HG03108 (cell line): Measurements from ENCODE around the gene LEPR.
A peak's percentile ranks its signal among the peaks of the same experiment; 100 is the strongest.
"Not testable (repeated sequence)": the region's sequence is repeated elsewhere in the genome, so short reads cannot be mapped to it uniquely, and the experiment has no call there.

Experiments used
- ATAC-seq: cut with Tn5 transposase; IDR thresholded peaks from one replicate; pipeline ENCODE4 v1.9.1; 2021; ENCODE audit warnings: moderate library complexity; ENCODE audit not compliant: unreplicated experiment

The LEPR gene, protein sequence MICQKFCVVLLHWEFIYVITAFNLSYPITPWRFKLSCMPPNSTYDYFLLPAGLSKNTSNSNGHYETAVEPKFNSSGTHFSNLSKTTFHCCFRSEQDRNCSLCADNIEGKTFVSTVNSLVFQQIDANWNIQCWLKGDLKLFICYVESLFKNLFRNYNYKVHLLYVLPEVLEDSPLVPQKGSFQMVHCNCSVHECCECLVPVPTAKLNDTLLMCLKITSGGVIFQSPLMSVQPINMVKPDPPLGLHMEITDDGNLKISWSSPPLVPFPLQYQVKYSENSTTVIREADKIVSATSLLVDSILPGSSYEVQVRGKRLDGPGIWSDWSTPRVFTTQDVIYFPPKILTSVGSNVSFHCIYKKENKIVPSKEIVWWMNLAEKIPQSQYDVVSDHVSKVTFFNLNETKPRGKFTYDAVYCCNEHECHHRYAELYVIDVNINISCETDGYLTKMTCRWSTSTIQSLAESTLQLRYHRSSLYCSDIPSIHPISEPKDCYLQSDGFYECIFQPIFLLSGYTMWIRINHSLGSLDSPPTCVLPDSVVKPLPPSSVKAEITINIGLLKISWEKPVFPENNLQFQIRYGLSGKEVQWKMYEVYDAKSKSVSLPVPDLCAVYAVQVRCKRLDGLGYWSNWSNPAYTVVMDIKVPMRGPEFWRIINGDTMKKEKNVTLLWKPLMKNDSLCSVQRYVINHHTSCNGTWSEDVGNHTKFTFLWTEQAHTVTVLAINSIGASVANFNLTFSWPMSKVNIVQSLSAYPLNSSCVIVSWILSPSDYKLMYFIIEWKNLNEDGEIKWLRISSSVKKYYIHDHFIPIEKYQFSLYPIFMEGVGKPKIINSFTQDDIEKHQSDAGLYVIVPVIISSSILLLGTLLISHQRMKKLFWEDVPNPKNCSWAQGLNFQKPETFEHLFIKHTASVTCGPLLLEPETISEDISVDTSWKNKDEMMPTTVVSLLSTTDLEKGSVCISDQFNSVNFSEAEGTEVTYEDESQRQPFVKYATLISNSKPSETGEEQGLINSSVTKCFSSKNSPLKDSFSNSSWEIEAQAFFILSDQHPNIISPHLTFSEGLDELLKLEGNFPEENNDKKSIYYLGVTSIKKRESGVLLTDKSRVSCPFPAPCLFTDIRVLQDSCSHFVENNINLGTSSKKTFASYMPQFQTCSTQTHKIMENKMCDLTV

DNA sequence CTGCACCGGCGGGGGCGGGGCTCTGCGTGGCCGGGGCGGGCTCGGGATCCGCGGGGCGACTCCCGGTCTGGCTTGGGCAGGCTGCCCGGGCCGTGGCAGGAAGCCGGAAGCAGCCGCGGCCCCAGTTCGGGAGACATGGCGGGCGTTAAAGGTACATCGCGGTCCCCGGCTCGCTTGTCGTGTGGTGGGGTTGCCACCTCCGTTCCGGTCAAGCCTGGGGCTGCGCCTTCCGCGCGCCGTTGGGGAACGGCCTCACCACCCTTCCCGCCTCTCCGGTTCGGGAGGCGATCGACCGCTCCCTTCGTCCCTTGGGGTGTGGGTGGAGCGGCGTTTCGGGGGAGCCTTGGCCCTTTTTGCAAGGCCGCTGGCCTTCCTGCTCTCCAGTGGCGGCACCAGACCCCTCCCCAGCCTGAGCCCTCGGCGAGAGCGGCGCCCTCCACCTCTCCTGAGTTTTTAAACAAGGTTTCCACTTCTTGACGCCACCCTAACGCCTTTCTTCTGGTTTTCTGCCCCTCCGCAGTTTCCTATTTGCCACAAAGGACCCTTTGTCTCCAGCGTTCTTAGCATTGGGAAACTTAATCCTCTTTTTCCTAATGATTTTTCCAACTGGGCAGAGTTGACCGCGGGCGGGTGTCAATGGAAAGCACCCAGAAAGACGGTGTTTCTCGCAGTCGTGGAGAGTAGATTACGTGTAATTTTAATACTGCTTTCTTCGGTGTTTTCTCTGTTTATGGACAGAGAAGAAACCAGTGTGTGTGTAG is at the start of gene LEPR, which contains the start of gene LEPROT:
LEPR (plus strand) TSS at position 79 of the 761 bp plus-strand sequence. CDS start 144,898 bp downstream, outside the sequence.
LEPROT (plus strand) TSS at position 79 of the 761 bp plus-strand sequence; CDS start at position 136, 57 bp downstream.
- ATAC-seq, result peak; percentile 53

DNA sequence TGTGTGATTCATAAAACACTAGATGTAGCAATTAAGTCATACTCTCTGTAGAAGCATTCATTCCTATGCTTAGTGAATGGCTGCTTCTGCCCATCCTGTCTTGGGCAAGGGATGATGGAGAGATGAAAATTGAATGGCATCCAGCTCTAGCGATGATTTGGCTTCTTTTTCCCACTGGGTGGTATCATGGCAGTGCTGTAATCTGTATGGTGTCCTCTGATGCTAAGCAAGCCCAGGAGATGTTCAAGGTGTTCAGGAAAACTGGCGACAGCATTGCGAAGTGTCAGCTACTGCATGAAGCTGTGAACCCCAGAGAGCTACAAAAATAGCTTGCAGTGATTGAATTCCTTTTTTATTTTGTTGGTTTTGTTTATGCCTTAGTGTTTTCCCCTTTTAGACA is 48.9 kb upstream of the LEPR start:
- ATAC-seq, result no peak

DNA sequence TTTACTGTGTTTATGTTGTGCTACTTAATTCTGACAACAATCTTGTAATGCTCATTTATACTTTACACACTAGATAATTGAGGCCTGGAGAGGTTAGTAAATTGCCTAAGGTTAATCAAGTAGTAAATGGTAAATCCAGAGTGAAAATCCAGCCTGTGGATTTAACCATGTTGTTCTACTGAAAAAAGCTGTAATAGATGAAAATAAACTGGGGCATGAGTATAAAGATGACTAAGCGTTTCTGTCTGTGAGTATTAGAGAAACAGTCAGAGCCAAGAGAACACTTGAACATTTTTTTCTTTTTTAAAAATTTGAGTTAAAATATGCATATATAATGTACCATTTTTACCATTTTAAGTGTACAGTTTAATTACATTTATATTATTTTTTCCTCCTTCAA is 47.9 kb upstream of the LEPR start:
- ATAC-seq, result no peak

DNA sequence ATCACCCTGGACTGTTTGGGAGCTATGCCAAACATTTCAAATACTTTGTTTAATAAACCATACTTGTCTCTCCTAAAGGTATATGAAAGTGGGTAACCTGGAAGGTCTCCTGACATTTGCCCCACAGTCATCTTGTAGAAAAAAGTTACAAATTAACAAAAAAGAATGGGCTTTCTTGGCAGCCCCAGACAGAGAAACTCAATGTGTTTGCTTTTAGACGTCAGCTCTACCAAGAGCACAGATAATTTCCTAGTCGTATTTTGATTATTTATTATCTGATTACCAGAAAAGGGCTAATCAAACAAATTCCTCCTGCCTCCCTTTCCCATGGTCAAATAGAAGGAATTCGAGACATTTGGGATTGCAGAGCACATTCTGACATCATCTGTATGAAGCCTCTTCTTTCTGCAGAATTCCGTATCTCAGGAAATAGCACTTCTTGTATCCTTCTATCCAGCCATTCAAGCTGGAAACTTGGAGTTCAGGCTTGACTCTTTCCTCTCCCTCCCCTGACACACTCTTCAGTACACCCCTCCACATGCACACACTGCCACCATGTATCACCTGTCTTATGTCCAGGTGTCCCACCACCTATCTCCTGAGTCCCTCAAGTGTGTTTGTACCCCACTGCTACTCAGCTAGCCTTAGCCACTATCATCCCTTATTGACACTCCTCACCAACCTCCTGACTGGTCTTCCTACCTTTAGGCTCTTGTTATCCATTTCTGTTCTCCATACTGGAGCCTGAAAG is 42.8 kb upstream of the LEPR start:
- no peak for ATAC-seq

DNA sequence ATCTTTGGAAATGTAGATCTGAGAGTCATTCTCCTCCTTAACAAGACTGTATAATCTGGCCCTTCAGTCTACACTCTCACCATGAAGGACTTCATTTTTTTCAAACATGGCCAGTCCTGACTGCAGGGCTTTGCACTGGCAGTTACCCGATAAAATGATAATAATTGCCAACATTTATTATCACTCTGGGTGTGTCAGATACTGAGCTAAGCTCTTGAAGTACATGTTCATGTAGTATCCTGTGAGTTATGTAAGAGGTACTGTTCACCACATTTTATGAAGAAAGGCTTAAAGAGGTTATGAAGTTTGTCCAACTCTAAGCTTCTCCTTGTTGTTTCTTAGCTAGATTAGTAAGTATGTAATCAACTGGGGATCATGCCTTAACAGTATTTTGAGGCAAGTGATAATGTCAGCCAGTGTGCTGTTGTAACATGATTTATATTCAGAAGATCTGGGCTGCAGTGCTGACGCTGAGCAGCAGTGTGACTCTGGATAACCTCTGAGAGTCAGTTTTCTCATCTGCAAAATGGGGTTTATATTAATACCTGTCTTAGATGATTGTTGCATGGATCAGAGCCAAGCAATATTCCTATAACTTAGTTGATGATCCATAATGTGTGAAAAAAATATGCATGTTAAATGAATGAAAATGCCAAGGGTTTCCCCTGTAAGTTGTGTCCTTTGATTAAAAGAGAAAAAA is 42.1 kb upstream of the LEPR start:
- ATAC-seq, result no peak

DNA sequence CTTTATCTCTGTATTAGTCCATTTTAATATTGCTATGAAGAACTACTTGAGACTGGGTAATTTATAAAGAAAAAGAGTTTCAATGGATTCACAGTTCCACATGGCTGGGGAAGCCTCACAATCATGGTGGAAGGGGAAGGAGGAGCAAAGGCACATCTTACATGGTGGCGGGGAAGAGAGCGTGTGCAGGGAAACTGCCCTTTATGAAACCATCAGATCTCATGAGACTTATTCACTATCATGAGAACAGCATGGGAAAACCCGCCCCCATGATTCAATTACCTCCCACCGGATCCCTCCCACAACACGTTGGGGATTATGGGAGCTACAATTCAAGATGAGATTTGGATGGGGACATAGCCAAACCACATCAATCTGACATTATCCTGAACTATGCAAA is 36.0 kb upstream of the LEPR start:
- ATAC-seq, result not testable (repeated sequence)

DNA sequence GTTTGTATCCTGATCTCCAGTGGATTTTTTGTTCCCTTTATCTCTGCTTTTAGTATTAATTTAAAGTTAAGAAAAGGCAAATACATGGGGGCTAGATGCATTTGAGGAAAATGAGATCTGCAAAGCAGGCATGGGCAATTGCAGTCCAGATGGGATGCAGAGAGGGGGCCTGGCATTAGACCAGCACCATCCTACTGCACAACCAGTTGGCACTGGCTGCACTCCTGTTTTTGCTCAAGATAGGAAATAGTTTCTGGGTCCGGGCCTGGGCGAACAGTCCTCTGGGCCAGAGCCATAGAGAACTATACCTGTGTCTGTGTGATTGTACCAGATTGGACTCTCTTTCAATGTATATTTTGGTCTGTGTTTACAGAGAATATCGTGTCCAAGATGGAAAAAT is 34.0 kb upstream of the LEPR start:
- no peak for ATAC-seq

DNA sequence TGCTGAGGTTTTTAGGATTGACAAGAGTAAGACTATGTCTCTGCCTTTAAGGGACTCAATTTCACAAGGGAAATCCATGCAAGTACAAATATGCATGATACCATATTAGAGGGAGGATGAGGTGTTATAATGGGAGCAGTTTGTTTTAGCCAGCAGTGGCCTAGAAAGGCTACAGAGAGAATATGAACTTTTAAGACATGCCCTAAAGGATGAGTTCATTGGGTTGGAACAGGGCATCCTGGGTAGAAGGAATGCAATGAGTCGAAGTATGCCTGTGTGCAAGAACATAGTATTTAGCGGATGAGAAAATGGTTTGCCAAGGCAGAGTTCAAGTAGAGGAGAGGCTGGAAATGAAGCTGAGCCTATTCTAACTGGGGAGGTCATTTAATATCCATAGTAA is 32.6 kb upstream of the LEPR start:
- ATAC-seq, result no peak

DNA sequence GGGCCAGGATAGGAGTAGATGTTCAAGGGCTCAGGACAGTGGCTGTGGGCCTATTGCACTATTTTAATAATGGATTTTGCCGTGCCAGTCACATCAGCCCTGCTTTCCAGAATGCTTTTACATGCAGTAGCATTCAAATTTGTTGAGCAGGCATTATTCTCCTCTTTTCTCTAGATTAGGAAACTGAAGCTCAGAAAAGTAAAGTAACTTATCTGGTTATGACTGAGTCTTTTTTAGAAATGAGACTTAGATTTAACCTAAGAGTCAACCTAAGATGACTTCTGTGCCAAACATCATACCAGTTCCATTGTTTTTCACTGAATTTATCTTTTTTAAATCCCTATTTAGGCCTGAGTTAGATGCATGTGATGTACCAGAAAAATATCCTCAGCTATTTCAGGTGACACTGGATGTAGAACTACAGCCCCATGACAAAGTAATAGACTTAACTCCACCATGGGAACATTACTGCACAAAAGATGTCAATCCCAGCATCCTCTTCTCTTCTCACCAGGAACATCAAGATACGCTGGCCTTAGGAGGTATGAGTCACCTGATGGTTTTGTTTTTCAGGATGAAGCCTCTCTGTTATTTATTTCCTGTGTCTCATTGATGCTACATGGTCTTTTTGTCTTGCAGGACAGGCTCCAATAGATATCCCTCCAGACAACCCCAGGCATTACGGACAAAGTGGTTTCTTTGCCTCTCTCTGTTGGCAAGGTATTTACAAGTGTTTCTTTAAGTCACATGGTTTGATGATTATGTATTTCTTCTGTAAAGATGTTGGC is 31.4 kb upstream of the LEPR start:
- no peak for ATAC-seq

DNA sequence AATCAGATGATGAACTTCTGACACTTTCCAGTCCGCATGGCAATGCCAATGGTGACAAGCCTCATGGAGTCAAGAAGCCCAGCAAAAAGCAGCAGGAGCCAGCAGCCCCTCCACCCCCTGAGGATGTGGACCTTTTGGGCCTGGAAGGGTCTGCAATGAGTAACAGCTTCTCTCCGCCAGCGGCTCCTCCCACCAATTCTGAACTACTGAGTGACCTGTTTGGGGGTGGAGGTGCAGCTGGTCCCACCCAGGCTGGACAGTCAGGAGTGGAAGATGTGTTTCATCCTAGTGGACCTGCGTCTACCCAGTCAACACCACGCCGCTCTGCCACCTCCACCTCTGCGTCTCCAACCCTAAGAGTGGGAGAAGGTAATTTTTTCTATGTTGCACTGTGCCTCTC is 28.0 kb upstream of the LEPR start:
- ATAC-seq, result no peak

DNA sequence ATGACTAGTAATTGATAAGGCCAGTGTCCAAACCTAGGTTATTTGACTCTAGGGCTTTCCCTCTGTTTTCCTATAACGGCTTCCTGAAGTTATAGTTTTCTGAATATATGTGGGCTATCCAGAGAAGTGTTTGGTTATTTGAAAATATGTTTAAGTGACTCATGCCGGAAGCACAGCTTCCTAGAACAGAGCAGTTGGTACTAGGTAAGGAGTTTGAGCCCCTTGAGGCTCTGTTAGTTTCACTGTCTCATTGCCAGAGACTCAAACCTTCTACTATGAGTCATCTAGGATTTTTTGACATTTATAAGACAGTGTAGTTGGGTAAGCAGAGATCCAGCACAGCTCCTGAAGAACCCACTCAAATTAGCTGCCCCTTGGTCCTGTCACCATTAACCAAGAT is 27.1 kb upstream of the LEPR start:
- peak; percentile 97 for ATAC-seq

DNA sequence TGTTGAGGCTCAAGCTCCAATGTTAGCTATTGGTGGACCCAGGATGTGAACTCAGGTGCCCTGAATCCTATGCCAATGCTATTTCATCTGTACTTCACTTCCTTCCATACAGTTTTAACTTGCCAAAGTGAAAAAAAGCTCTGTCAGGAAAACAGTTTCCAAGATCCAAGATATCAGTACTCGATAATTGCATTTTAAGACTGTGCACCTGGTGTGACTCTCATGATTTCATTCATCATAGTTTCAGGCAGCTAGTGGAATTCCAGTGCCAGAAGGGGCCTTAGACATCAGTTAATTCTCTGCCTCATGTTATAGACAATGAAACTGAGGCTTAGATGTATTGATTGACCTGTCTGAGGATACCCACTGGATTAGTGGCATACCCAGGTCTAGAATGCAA is 26.5 kb upstream of the LEPR start:
- ATAC-seq, result no peak

DNA sequence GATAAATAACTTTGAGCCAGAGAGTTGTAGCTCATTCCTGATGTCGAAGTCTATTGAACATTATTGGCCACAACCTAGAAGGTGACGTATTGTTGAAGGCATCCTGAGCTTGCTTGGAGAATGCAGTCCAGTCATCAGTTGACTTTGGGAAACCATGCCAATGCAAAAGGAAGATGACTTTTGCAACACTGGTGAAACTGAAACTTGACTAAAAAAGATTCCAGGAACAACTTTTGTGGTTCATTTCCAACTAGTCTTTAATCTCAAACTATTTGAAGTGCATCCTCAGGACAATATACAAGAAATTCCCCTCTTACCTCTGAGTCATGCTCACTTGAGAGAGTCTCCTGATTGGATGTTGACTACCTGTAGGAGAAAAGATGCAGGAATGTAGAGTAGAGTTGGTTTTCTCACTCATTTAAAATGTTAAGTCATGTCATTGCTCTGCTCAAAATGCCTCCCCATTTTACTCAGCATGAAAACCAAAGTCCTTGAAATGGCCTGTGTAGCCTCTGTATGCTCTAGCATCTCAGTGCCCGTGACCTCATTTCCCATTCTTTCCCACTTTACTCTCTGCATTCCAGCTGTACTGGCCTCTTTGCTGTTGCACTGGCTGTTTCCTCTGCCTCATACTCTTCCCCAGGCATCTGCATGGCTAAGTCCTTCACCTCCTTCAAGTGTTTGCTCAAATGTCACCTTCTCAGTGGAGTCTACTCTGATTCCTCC is 24.4 kb upstream of the LEPR start:
- ATAC-seq, result no peak

DNA sequence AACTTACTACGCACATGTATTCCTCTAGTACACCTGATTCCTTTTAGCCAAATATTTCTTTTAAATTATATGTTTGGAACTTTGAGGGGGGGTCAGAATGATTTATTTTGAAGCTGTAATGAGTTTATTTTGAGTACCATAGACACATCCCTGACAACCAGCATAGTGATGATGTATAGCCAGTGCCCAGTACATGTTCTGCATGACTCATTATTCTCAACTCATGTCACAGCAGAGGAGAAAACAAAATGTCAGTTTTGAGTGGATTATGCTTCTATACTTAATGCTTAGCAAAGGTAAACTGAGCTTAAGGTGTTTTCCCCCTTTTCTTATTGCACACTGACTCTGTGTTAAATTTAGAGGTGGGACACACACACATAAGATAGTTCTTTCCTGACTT is 22.4 kb upstream of the LEPR start:
- no peak for ATAC-seq

DNA sequence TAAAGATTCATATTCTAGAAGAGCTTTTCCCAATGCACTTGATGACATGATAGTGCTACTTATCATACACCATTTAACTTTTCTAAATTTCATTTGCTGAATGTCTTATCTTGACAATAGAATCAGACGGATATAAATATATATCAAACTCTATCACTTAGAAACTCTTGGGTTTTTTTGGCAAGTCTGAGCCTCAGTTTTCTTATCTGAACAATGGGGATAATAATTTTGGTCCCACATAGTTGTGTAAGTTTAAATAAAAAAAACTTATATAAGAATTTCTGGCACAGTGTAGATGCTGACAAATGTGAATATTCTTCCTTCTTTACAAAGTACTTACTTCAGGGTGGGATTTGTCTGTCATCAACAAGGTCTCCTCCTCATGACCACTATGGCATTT is 21.5 kb upstream of the LEPR start:
- no peak for ATAC-seq

DNA sequence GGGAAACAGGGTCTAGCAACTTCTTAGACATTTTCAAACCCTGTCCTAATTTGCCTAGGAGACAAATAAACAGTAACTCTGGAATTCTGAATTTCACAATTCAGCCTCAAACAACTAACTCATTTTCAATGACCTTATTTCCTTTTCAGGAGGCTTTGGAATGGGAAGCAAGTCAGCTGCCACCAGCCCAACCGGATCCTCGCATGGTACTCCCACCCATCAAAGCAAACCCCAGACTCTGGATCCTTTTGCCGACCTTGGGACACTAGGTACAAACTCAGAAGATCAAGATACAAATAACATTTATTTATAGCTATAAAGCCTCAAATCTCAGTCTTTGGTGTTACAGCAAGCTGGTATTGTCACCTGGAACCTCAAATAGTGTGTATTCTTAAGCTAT is 18.9 kb upstream of the LEPR start:
- no peak for ATAC-seq

DNA sequence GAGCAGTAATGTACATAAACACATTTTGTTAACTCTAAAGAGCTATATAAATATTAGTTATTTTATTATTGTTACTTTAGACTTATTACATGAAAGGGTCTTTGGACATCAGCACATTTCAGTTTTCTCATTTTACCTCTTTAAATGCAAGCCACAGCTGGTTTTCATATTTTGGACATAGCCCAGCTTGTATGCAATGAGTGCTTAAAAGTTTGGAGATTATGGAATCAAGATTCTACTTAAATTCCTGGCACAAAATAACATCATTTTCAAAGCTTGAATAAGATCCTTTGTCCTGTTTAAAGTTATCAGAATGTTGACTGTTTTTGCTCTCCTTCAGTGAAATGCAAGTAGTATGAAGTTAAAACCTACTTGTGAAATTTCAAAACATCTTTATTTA is 15.5 kb upstream of the LEPR start:
- no peak for ATAC-seq

DNA sequence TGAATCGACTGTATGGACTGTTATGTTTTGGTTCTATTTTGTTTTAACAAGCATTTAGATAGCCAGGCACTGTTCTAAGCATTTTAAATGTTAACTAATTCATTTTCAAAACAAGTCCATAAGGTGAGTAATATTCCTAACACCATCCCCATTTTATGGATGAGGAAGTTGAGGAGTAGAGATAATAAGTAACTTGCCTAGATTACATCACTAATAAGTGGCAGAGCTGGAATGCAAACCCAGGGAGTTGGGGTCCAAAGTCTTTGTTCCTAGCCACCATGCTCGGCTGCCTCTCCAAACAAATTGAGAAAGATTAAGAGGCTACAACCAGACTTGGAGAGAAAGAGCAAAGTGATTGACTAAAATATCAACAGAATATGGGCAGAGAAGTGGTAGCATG is 12.6 kb upstream of the LEPR start:
- ATAC-seq, result no peak
